ENCODE data around the gene ARID4A.

GRCh38 chr14:58354808-58355207 is 56.5 kb downstream of the ARID4A start:
- TF ChIP-seq CTCF (IDR thresholded peaks at IDR 0.05) (no peak), POLR2A (IDR thresholded peaks at IDR 0.05) (no peak)
